OCI-LY1 (cell line): ENCODE results near the gene FBXL17.

ENCODE experiments used
- H2AFZ ChIP-seq: fragments of 200-600 bp; sonication (generic), shearing (Covaris generic); 2 replicates; pipeline ENCODE4 v1.6.0; 2014; ENCODE audit warnings: antibody characterized with exemption, mild to moderate bottlenecking, low read length
- H3F3A ChIP-seq: fragments of 200-600 bp; sonication (generic), shearing (Covaris generic); 2 replicates; pipeline ENCODE4 v1.6.0; 2014; ENCODE audit warnings: mild to moderate bottlenecking, antibody characterized with exemption, low read length, moderate library complexity; ENCODE audit not compliant: insufficient read depth
- H3K27ac ChIP-seq: fragments of 200-600 bp; sonication (generic); 2 replicates; pipeline ENCODE4 v1.5.1; 2014; ENCODE audit warnings: low read length, mixed run types, mild to moderate bottlenecking, low read depth; ENCODE audit not compliant: poor library complexity, severe bottlenecking
- H3K27me3 ChIP-seq: fragments of 200-600 bp; sonication (generic); 2 replicates; pipeline ENCODE4 v1.6.0; 2014; ENCODE audit warnings: antibody characterized with exemption, mild to moderate bottlenecking, low read length, moderate library complexity; ENCODE audit not compliant: insufficient read depth
- H3K36me3 ChIP-seq: fragments of 200-600 bp; sonication (generic); 2 replicates; pipeline ENCODE4 v1.6.1; 2014; ENCODE audit warnings: mild to moderate bottlenecking, antibody characterized with exemption, low read length, moderate library complexity, mixed read lengths; ENCODE audit not compliant: insufficient read depth
- H3K4me1 ChIP-seq: fragments of 200-600 bp; sonication (generic); 2 replicates; pipeline ENCODE4 v1.5.1; 2014; ENCODE audit warnings: mild to moderate bottlenecking, low read length, moderate library complexity; ENCODE audit not compliant: insufficient read depth, severe bottlenecking
- H3K4me2 ChIP-seq: fragments of 200-600 bp; sonication (generic), shearing (Covaris generic); 2 replicates; pipeline ENCODE4 v1.6.1; 2014; ENCODE audit warnings: low read length
- H3K4me3 ChIP-seq: fragments of 200-600 bp; sonication (generic); 2 replicates; pipeline ENCODE4 v1.5.1; 2014; ENCODE audit warnings: low read length, low read depth, mild to moderate bottlenecking, mixed read lengths; ENCODE audit not compliant: poor library complexity, severe bottlenecking
- H3K79me2 ChIP-seq: fragments of 200-600 bp; shearing (Covaris generic); 2 replicates; pipeline ENCODE4 v1.6.1; 2016; ENCODE audit warnings: mixed run types, low read length, mixed read lengths; ENCODE audit not compliant: insufficient read depth
- H3K9ac ChIP-seq: fragments of 200-600 bp; sonication (generic), shearing (Covaris generic); 2 replicates; pipeline ENCODE4 v1.6.1; 2014; ENCODE audit warnings: mild to moderate bottlenecking, low read length, mixed read lengths
- H3K9me2 ChIP-seq: fragments of 200-600 bp; sonication (generic), shearing (Covaris generic); 2 replicates; pipeline ENCODE4 v1.6.1; 2014; ENCODE audit warnings: low read depth, mild to moderate bottlenecking, low read length, mixed read lengths
- H3K9me3 ChIP-seq: fragments of 200-600 bp; shearing (Covaris generic); 2 replicates; pipeline ENCODE4 v1.6.1; 2014; ENCODE audit warnings: low read length, mixed read lengths
- H4K20me1 ChIP-seq: fragments of 200-600 bp; sonication (generic), shearing (Covaris generic); 2 replicates; pipeline ENCODE4 v1.6.0; 2016; ENCODE audit warnings: mild to moderate bottlenecking, low read length; ENCODE audit not compliant: insufficient read depth
- EZH2 ChIP-seq: fragments of 200-600 bp; sonication (generic), shearing (Covaris generic); IDR thresholded peaks from 2 replicates; pipeline ENCODE4 v1.8.0; 2017; ENCODE audit warnings: borderline replicate concordance, mixed run types, mild to moderate bottlenecking, antibody characterized with exemption, low read length, moderate library complexity, mixed read lengths
- TF ChIP-seq, protein P1 (sequence below): fragments of 200-600 bp; sonication (generic), shearing (Covaris generic); IDR thresholded peaks from 2 replicates; pipeline ENCODE4 v1.5.1; 2017; ENCODE audit warnings: mild to moderate bottlenecking, antibody characterized with exemption, low read length, moderate library complexity, mixed read lengths

FBXL17 gene

GRCh38 chr5:108361771-108362170, 20.1 kb downstream of the FBXL17 start:
- no peaks in the 10 kb centered on the region for H3K79me2 ChIP-seq
- H3F3A ChIP-seq: no peaks in the 10 kb centered on the region
- no peak overlapping the region for H3K4me2 ChIP-seq
- TF ChIP-seq EZH2: no peak
- TF ChIP-seq, protein P1, sequence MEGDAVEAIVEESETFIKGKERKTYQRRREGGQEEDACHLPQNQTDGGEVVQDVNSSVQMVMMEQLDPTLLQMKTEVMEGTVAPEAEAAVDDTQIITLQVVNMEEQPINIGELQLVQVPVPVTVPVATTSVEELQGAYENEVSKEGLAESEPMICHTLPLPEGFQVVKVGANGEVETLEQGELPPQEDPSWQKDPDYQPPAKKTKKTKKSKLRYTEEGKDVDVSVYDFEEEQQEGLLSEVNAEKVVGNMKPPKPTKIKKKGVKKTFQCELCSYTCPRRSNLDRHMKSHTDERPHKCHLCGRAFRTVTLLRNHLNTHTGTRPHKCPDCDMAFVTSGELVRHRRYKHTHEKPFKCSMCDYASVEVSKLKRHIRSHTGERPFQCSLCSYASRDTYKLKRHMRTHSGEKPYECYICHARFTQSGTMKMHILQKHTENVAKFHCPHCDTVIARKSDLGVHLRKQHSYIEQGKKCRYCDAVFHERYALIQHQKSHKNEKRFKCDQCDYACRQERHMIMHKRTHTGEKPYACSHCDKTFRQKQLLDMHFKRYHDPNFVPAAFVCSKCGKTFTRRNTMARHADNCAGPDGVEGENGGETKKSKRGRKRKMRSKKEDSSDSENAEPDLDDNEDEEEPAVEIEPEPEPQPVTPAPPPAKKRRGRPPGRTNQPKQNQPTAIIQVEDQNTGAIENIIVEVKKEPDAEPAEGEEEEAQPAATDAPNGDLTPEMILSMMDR: no peak
- no peak overlapping the region for H3K27ac ChIP-seq
- H2AFZ ChIP-seq: no peak overlapping the region
- H3K9me2 ChIP-seq: no peaks in the 10 kb centered on the region
- no peaks in the 10 kb centered on the region for H4K20me1 ChIP-seq
- peaks cover 10% of the 10 kb centered on the region; the same call in 1 of the 2 replicates for H3K36me3 ChIP-seq
- no peaks in the 10 kb centered on the region for H3K4me1 ChIP-seq
- no peaks in the 10 kb centered on the region for H3K27me3 ChIP-seq
- H3K4me3 ChIP-seq: no peak overlapping the region
- H3K9me3 ChIP-seq: no peaks in the 10 kb centered on the region
- H3K9ac ChIP-seq: no peak overlapping the region

DNA sequence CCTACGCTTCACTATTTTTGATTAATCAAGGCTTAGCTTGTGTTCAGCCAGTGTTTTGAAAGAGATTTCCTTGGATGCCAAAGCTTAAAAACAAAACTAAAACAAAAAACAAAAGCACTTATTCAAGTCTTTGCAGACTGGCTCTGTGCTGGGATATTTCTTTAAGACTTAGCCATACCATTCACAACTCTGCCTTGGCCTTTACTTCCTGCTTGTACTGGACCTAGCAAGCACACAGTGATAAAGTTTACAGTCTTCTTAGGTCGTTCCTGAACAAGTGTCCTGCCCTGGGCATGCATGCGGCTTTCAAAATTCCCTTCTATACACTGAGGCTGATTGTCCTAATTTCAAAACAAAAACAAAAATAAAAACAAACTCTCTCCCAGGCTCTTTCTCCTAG, 20.7 kb downstream of the FBXL17 start:
- Histone ChIP-seq H2AFZ (no peak overlapping the region), H3K4me2 (no peak overlapping the region), H3K79me2 (no peaks in the 10 kb centered on the region), H4K20me1 (no peaks in the 10 kb centered on the region), H3F3A (peaks cover 4% of the 10 kb centered on the region; the same call in 1 of the 2 replicates), H3K9ac (no peak overlapping the region), H3K4me3 (no peak overlapping the region), H3K27me3 (no peaks in the 10 kb centered on the region), H3K36me3 (peaks cover 10% of the 10 kb centered on the region; the same call in 1 of the 2 replicates), H3K27ac (no peak overlapping the region), H3K4me1 (no peaks in the 10 kb centered on the region), H3K9me3 (no peaks in the 10 kb centered on the region), H3K9me2 (no peaks in the 10 kb centered on the region)
- TF ChIP-seq, protein P1: no peak
- TF ChIP-seq EZH2: no peak

- Histone ChIP-seq H2AFZ (no peak overlapping the region), H3K9ac (no peak overlapping the region), H3K79me2 (no peaks in the 10 kb centered on the region), H3K4me2 (no peak overlapping the region), H3F3A (peaks cover 6% of the 10 kb centered on the region; the same call in 1 of the 2 replicates), H3K9me2 (no peaks in the 10 kb centered on the region), H4K20me1 (no peaks in the 10 kb centered on the region), H3K4me3 (no peak overlapping the region), H3K4me1 (no peaks in the 10 kb centered on the region), H3K27ac (no peak overlapping the region), H3K9me3 (no peaks in the 10 kb centered on the region), H3K36me3 (peaks cover 10% of the 10 kb centered on the region; the same call in 1 of the 2 replicates), H3K27me3 (no peaks in the 10 kb centered on the region)
- TF ChIP-seq, protein P1: no peak
- TF ChIP-seq EZH2: no peak
These were observed 21.6 kb downstream of the FBXL17 start for GRCh38 chr5:108360280-108360679.
